ENCODE results near the gene FOXJ2. TPM values are rescaled to one million over a fixed set of nuclear protein-coding genes. Genes with fewer than 3 reads are reported as not detected.
"Not testable (repeated sequence)": the region's sequence is repeated elsewhere in the genome, so short reads cannot be mapped to it uniquely, and the experiment has no call there.

Gene FOXJ2
- total RNA-seq, 1 experiment from 2014 or later = 6.9 TPM

DNA sequence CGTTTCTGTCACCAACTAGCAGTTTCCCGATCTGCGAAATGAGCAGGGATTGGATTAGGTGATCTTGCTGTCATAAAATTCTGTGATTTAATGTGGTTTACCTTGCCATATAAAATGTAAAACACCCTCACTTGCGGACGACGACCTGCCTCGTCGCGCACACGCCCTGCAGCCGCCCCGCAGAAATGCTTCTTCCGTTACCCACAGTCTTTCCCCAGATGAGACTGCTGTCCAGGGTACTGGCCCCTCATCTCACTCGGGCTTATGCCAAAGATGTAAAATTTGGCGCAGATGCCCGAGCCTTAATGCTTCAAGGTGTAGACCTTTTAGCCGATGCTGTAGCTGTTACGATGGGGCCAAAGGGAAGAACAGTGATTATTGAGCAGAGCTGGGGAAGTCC lies 17.7 kb upstream of the FOXJ2 start:
- no peak overlapping the region for H3K9ac ChIP-seq (ENCODE audit: low read length)
- H3K9me3 ChIP-seq (ENCODE audit: low read length) = no peaks in the 10 kb centered on the region
- H3K4me1 ChIP-seq (ENCODE audit: insufficient read depth, low read length) = no peaks in the 10 kb centered on the region
- H2AFZ ChIP-seq (ENCODE audit: low read length) = no peak overlapping the region
- no peak overlapping the region for H3K4me2 ChIP-seq (ENCODE audit: low read length)
- no peaks in the 10 kb centered on the region for H3K79me2 ChIP-seq (ENCODE audit: low read length)
- H3K36me3 ChIP-seq (ENCODE audit: low read depth, low read length) = no peaks in the 10 kb centered on the region
- ChIA-PET CTCF (no interaction called here), POLR2A (ENCODE audit: unreplicated experiment) (no interaction called here)
- DNase-seq (no peak), ATAC-seq (no peak)
- H3F3A ChIP-seq (ENCODE audit: low read length, unreplicated experiment) = no peaks in the 10 kb centered on the region
- H3K4me3 ChIP-seq (ENCODE audit: low read length) = no peak overlapping the region
- BruUV-seq (replicated peaks) = no TSS peak
- TF ChIP-seq EZH2phosphoT487 (IDR thresholded peaks at IDR 0.05; ENCODE audit: borderline replicate concordance, low read length) (no peak), EZH2 (IDR thresholded peaks at IDR 0.05; ENCODE audit: low read length, unreplicated experiment) (no peak)
- TF ChIP-seq, protein P1, sequence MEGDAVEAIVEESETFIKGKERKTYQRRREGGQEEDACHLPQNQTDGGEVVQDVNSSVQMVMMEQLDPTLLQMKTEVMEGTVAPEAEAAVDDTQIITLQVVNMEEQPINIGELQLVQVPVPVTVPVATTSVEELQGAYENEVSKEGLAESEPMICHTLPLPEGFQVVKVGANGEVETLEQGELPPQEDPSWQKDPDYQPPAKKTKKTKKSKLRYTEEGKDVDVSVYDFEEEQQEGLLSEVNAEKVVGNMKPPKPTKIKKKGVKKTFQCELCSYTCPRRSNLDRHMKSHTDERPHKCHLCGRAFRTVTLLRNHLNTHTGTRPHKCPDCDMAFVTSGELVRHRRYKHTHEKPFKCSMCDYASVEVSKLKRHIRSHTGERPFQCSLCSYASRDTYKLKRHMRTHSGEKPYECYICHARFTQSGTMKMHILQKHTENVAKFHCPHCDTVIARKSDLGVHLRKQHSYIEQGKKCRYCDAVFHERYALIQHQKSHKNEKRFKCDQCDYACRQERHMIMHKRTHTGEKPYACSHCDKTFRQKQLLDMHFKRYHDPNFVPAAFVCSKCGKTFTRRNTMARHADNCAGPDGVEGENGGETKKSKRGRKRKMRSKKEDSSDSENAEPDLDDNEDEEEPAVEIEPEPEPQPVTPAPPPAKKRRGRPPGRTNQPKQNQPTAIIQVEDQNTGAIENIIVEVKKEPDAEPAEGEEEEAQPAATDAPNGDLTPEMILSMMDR (conservative IDR thresholded peaks at IDR 0.05; ENCODE audit: low read depth, low read length) = no peak
- H4K20me1 ChIP-seq (ENCODE audit: low read length) = no peaks in the 10 kb centered on the region
- intact Hi-C loops (cut with micrococcal nuclease) = no loop called here
- no peaks in the 10 kb centered on the region for H3K9me2 ChIP-seq (replicated peaks; ENCODE audit: low read length)
- peaks cover 8% of the 10 kb centered on the region; the same call in 1 of the 2 replicates for H3K27me3 ChIP-seq (ENCODE audit: low read length)
- H3K27ac ChIP-seq (ENCODE audit: low read length) = no peak overlapping the region

DNA sequence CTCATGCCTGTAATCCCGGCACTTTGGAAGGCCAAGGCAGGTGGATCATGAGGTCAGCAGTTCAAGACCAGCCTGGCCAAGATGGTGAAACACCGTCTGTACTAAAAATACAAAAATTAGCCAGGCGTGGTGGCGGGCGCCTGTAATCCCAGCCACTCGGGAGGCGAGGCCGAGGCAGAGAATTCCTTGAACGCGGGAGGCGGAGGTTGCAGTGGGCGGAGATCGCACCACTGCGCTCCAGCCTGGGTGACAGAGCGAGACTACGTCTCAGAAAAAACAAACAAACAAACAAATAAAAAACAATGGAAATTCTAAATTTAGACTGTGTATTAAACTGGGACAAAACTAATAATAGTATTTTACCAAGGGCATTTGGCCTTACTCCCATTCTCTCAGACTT lies 14.3 kb upstream of the FOXJ2 start:
- POLR2A ChIA-PET (ENCODE audit: unreplicated experiment); intact Hi-C loops (cut with micrococcal nuclease); H3K9me3 ChIP-seq (ENCODE audit: low read length); CTCF ChIA-PET; H3K9ac ChIP-seq (ENCODE audit: low read length); H3K9me2 ChIP-seq (replicated peaks; ENCODE audit: low read length); H3K4me2 ChIP-seq (ENCODE audit: low read length); DNase-seq; H3K27ac ChIP-seq (ENCODE audit: low read length); H3K79me2 ChIP-seq (ENCODE audit: low read length); H2AFZ ChIP-seq (ENCODE audit: low read length); H3F3A ChIP-seq (ENCODE audit: low read length, unreplicated experiment); BruUV-seq (replicated peaks); H3K27me3 ChIP-seq (ENCODE audit: low read length); H3K4me3 ChIP-seq (ENCODE audit: low read length); ATAC-seq; H3K36me3 ChIP-seq (ENCODE audit: low read depth, low read length); H4K20me1 ChIP-seq (ENCODE audit: low read length); H3K4me1 ChIP-seq (ENCODE audit: insufficient read depth, low read length): not testable (repeated sequence)

DNA sequence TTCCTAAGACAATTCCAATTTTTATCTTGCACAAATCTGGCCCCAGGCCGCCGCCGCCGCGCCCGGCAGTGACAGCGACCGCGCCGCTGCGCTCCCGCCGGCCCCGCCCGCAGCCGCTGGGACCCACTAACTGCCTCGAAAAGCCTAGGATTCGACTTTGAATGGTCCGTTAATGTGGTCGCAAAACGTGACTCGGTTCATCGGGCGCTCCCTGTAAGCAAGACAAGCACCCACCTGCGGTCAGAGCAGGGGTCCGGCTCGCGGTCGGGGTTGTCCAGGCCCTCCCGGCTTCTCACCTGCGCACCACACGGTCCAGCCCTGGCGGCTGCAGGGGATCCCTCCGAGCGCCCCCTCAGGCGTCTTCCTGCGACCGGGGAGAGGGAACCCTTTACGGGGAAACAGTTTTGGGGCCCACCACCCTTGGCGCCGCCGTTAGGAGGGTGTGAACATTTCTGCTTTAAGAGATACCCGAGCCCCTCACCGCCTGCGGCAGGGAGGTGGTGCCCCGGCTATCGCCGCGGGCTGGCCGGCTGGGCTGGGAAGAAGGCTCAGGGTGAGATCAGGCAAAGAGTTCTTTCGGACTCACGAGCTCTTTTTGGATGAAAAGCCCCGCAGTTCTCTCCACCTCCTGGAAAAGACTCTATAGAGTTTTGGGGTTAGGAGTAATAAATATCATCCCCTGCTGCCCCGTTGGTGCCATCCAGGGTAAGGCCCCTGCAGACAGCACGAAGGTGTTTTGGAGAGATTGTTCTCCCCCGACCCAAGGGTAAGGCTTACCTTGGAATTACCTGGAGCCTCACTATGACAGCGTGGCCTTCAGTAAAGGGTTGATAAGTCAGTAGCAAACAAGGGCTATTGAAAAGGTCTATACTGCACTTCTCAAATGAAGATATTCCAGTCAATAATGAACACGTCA lies 13.6 kb upstream of the FOXJ2 start:
- no peak overlapping the region for H2AFZ ChIP-seq (ENCODE audit: low read length)
- no peaks in the 10 kb centered on the region for H4K20me1 ChIP-seq (ENCODE audit: low read length)
- POLR2A ChIA-PET (ENCODE audit: unreplicated experiment) = no interaction called here
- H3K27ac ChIP-seq (ENCODE audit: low read length) = no peak overlapping the region
- H3K36me3 ChIP-seq (ENCODE audit: low read depth, low read length) = no peaks in the 10 kb centered on the region
- TF ChIP-seq, protein P1 (conservative IDR thresholded peaks at IDR 0.05; ENCODE audit: low read depth, low read length) = no peak
- no peak for TF ChIP-seq EZH2 (IDR thresholded peaks at IDR 0.05; ENCODE audit: low read length, unreplicated experiment)
- no peak for TF ChIP-seq EZH2phosphoT487 (IDR thresholded peaks at IDR 0.05; ENCODE audit: borderline replicate concordance, low read length)
- H3K79me2 ChIP-seq (ENCODE audit: low read length) = no peaks in the 10 kb centered on the region
- CTCF ChIA-PET = no interaction called here
- intact Hi-C loops (cut with micrococcal nuclease) = no loop called here
- ATAC-seq = no peak
- H3K27me3 ChIP-seq (ENCODE audit: low read length) = peaks cover 8% of the 10 kb centered on the region; the same call in 1 of the 2 replicates
- no peaks in the 10 kb centered on the region for H3K9me3 ChIP-seq (ENCODE audit: low read length)
- no peak for DNase-seq
- H3K9me2 ChIP-seq (replicated peaks; ENCODE audit: low read length) = no peaks in the 10 kb centered on the region
- H3K4me3 ChIP-seq (ENCODE audit: low read length) = no peak overlapping the region
- no peaks in the 10 kb centered on the region for H3K4me1 ChIP-seq (ENCODE audit: insufficient read depth, low read length)
- no peak overlapping the region for H3K4me2 ChIP-seq (ENCODE audit: low read length)
- no peak overlapping the region for H3K9ac ChIP-seq (ENCODE audit: low read length)
- no peaks in the 10 kb centered on the region for H3F3A ChIP-seq (ENCODE audit: low read length, unreplicated experiment)
- no TSS peak for BruUV-seq (replicated peaks)
